Astrocyte (in vitro differentiated cells and primary cell): ENCODE results near the gene CPM.

Experiments used
- CTCF ChIP-seq: IDR thresholded peaks from 2 replicates; pipeline ENCODE4 v1.5.1; 2011; ENCODE audit warnings: low read depth, mild to moderate bottlenecking, inconsistent platforms, low read length, moderate library complexity; ENCODE audit not compliant: insufficient read depth
- EZH2 ChIP-seq: IDR thresholded peaks from 2 replicates; pipeline ENCODE4 v1.6.1; 2012; ENCODE audit warnings: mild to moderate bottlenecking, low read length, inconsistent platforms; ENCODE audit not compliant: insufficient read depth

- TF ChIP-seq CTCF: no peak
- TF ChIP-seq EZH2: no peak
Measured at GRCh38 chr12:68805592-68806120, 127.3 kb downstream of the CPM start.
